OCI-M2 (cell line): Measurements from ENCODE around the gene RAB28.

Experiments used
- DNase-seq: peaks from one replicate; lab custom pipeline; 2025; ENCODE audit not compliant: unreplicated experiment; lab: John Stamatoyannopoulos, UW

Gene RAB28

GRCh38 chr4:13484122-13484748, at the start of gene RAB28:
TSS of gene RAB28 (minus strand) at chr4:13484340.
- peak; percentile 33 for DNase-seq

DNA sequence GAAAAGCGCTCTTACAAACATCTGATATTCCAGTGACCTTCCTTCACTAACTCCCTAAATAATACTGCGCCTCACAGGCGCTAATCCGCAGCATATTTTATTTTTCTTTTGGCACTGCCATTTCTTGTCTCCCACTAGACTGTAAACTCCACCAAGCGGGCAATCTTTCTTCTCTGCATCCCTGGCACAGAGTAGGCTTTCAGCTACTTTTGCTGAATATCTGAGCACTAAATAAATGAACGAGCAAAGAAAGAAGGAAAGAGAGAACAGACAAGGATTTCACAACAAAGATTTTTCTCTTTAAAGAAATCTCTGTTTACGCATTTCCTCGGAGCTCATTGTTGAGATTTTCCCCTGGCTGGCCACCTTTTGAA, 47.5 kb upstream of the RAB28 start:
- no peak for DNase-seq

GRCh38 chr4:13530823-13531624, 46.9 kb upstream of the RAB28 start:
- DNase-seq = no peak

DNA sequence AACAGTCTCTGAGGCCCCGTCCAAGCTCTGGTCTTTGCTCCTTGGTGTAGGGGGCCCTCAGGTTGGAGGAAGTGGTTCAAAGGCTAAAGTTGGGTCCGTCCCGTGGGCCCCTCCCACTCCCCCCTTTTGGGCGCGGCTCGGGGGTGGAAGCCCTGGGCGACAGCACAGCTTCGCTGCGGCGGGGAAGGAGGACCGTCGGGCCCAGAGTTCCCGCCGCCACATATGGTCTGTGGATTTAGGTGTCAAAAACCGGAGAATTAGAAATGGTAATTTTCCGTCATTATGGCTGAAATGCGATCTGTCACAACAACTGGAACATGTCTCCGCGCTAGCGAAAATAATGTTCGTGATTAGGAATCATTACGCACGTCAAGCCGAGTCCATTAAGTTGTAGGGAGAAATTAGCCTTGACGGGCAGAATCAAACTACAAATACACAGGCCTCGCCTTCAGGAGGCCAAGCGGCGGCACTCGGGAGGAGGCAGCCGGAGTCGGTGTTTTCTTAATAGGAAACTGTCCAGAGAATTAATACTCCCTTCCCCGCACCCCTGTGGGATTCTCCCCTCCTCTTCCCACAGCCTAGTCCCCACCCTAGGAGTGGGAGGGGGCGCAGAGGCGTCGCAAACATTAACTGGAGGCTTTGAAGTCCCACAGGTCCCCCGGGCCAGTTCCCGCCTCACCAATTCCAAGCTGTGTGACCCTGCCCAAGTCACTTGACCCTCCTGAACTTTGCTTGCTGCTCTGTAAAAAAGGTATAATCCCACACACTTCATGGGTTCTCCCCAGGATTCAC, 45.2 kb upstream of the RAB28 start:
- no peak for DNase-seq

GRCh38 chr4:13528821-13529127, 44.6 kb upstream of the RAB28 start:
- DNase-seq = no peak

- DNase-seq = no peak
Measured at GRCh38 chr4:13527981-13528820, 44.1 kb upstream of the RAB28 start.

- DNase-seq = no peak
Measured at GRCh38 chr4:13527192-13527980, 43.2 kb upstream of the RAB28 start.

DNA sequence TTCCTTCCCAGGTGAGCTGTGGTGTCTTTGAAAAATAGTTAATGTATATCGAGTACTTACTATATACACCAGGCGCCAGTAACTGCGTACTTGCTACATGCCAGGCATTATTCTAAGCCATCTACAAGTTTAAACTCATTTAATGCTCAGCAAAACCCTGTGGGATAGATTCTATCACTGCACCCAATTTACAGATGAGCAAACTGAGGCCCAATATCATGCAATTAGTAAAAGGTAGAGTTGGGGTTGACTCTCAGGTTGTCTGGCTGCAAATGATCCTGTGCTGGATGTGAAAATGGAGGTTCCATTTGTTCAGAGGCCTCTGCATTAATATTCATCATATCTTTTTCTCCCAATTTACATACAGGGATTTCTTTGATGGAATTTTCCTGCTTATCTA, 42.5 kb upstream of the RAB28 start:
- DNase-seq = no peak

GRCh38 chr4:13525606-13526281, 41.6 kb upstream of the RAB28 start:
- peak; percentile 1 for DNase-seq

DNA sequence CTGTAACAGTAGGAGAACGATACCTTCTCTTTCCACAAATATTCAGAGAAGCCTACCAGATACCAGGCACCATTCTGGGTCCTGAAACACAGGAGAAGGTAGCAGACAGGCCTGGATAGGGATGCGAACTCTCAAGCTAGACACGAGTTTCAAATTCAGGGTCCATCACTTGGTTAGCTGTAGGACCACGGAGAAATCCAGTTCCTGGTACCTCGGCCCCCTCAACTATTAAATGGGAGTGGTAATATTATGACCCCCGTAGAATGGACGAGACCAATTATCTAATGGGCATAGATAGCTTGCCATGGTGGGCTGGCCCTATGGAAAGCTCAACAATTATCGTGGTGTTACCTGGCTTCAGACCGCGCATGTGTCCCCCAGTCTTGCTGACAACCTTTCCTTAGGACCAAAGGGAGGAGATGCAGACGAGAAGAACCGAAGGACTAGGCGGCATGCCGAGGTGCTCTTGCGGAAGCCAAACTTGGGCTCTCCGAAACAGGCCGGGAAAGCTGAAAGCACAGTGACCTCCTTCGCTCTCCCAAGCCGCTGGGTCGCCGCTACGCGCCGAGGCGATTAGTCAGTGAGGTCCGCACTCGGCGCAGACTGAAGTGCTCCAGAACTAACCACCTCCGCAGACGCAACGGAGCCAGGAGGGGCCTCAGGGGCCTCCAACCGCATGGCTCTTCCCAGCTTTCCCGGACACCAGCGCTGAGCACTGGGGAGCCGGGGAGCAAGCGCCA, 40.5 kb upstream of the RAB28 start:
- no peak for DNase-seq

- DNase-seq = no peak
Measured at GRCh38 chr4:13523591-13524503, 39.7 kb upstream of the RAB28 start.

DNA sequence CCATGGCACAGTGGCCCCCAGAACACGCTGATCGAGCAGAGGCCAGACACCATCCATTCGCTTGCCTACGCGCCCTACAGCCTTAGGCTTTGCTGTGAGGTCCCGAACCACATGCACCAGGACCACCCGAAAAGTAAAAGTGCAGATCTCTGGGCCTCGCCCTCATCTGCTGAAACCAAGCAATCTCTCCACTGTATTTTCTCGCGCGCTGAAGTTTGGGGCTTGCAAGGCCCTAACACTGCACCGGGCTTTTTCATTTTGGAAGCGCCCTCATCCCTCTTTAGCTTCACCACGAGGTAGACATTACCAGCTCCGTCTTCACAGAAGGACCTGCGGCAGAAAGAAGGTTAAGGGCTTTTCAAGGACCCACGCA, 39.0 kb upstream of the RAB28 start:
- no peak for DNase-seq

DNA sequence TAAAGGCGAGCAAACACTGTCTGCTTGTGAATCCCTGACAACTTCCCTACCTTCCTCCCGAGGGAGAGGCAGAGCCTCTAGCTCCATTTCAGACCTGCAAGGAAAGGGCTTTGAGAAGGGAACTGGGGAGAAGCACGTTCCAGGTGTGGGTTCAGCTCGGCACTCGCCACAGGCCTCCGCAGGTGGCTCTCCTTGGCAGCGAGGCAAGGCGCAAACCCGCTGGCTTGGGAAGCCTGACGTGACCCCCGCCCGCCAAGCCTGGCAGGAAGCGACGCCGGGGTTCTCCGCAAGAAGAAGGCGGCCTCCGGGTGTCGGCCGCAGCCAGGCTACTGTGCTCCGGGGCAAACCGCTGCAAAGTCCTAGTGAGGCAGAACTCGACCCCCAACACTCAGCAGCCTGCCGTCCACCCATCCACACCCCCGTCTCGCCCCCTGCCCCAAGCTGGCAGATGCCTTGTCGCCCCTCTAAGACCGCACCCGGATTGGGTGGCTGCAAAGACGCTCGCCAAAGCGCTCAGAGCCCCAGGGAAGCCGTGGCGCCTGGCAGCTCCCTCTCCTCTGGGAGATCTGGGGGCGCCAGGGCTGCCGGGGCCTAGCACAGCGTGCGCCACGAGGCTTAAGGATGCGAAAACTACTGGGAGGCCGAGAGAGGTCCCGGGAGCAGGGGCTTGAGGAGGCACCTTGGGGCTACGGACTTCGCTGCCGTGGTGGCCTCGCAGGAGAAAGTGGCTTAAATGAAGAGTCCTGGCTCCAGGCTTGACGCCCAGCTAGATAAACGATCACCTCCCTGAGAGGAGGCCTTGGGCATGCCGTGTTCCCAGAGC, 38.4 kb upstream of the RAB28 start:
- DNase-seq = no peak

- DNase-seq = no peak
Measured at GRCh38 chr4:13521047-13521446, 36.9 kb upstream of the RAB28 start.

- no peak for DNase-seq
Measured at GRCh38 chr4:13516315-13516860, 32.2 kb upstream of the RAB28 start.

DNA sequence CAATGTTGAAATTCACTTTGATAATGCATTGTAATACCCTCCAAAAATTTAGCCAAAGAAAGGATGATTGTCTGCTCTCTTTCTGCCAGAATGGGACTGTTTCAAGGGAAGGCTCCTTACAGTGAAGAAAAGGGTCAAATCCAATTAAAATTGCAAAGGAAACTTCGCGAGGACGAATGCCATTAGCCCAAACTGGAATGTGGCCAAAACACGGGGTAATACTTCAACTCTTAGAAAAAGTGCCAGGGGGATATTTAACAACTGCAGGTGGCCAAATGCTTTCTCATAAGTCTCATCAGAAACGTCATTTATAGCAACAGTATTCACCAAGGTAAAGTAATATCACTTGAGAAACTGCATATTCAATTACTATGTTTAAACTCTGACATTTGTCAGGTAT, 31.1 kb upstream of the RAB28 start:
- no peak for DNase-seq

GRCh38 chr4:13514722-13515121, 30.6 kb upstream of the RAB28 start:
- no peak for DNase-seq
